ENCODE measurements around the gene RAB11FIP4.

GRCh38 chr17:31385428-31386285 is 5.8 kb upstream of the RAB11FIP4 start:
- TF ChIP-seq, protein P1, sequence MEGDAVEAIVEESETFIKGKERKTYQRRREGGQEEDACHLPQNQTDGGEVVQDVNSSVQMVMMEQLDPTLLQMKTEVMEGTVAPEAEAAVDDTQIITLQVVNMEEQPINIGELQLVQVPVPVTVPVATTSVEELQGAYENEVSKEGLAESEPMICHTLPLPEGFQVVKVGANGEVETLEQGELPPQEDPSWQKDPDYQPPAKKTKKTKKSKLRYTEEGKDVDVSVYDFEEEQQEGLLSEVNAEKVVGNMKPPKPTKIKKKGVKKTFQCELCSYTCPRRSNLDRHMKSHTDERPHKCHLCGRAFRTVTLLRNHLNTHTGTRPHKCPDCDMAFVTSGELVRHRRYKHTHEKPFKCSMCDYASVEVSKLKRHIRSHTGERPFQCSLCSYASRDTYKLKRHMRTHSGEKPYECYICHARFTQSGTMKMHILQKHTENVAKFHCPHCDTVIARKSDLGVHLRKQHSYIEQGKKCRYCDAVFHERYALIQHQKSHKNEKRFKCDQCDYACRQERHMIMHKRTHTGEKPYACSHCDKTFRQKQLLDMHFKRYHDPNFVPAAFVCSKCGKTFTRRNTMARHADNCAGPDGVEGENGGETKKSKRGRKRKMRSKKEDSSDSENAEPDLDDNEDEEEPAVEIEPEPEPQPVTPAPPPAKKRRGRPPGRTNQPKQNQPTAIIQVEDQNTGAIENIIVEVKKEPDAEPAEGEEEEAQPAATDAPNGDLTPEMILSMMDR (IDR thresholded peaks at IDR 0.05), result no peak
- TF ChIP-seq POLR2A (IDR thresholded peaks at IDR 0.05) (no peak), POLR2AphosphoS5 (IDR thresholded peaks at IDR 0.05) (no peak)

Measured in breast epithelium (tissue), 3 donors.